Omental fat pad (tissue), 4 donors: ENCODE data around the gene SCARF1. TPM values are rescaled to one million over a fixed set of nuclear protein-coding genes. Genes with fewer than 3 reads are reported as not detected.
"Not testable (repeated sequence)": the region's sequence is repeated elsewhere in the genome, so short reads cannot be mapped to it uniquely, and the experiment has no call there.

Experiments used
- ATAC-seq: fragments of 150-250 bp; one replicate; pipeline ENCODE4 v1.9.1; 2016; ENCODE audit warnings: mild to moderate bottlenecking, moderate library complexity; ENCODE audit not compliant: low FRiP score
- DNase-seq: peaks from one replicate; pipeline ENCODE4 v3.0.0-alpha.2; 2019; ENCODE audit warnings: low spot score
- total RNA-seq, 4 donors: library from RNA; depleted of rRNA; stranded (reverse); fragments of >200 nt; gene quantifications; one replicate each; pipeline ENCODE4 v1.1.0, GENCODE V29; 2016
- TF ChIP-seq, protein P1 (sequence below), 3 donors: fragments of 450-650 bp; IDR thresholded peaks; one replicate each; pipeline ENCODE4 v1.5.1; 2016 to 2017; ENCODE audit warnings: antibody characterized with exemption in 3 of 3, mild to moderate bottlenecking in 3 of 3, moderate library complexity in 2 of 3

The SCARF1 gene
- total RNA-seq, 4 donors from 2014 or later, result 7.2 to 43.0 (median 18.8) TPM

DNA sequence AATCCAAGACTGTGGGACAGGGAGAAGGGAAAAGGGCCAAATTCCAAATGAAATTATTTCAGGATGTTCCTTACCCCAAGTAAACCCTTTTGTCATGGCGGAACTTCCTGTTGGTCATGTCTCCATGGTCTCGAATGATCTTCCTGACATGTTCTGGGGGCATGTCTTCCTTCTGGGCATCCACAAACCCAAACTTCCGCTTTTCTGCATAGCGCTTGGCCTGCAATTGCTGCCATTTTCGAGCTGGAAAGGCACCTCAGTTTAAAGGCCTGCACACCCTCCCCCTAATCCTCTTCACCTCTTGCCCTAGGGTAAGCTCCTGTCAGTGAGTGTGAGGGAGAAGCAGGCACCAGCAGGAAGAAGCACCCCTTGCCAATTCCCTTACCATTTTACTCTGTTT is 37.9 kb upstream of the SCARF1 start:
- no peak for DNase-seq
- ATAC-seq, result no peak
- TF ChIP-seq, protein P1, sequence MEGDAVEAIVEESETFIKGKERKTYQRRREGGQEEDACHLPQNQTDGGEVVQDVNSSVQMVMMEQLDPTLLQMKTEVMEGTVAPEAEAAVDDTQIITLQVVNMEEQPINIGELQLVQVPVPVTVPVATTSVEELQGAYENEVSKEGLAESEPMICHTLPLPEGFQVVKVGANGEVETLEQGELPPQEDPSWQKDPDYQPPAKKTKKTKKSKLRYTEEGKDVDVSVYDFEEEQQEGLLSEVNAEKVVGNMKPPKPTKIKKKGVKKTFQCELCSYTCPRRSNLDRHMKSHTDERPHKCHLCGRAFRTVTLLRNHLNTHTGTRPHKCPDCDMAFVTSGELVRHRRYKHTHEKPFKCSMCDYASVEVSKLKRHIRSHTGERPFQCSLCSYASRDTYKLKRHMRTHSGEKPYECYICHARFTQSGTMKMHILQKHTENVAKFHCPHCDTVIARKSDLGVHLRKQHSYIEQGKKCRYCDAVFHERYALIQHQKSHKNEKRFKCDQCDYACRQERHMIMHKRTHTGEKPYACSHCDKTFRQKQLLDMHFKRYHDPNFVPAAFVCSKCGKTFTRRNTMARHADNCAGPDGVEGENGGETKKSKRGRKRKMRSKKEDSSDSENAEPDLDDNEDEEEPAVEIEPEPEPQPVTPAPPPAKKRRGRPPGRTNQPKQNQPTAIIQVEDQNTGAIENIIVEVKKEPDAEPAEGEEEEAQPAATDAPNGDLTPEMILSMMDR (IDR thresholded peaks at IDR 0.05), result no peak

DNA sequence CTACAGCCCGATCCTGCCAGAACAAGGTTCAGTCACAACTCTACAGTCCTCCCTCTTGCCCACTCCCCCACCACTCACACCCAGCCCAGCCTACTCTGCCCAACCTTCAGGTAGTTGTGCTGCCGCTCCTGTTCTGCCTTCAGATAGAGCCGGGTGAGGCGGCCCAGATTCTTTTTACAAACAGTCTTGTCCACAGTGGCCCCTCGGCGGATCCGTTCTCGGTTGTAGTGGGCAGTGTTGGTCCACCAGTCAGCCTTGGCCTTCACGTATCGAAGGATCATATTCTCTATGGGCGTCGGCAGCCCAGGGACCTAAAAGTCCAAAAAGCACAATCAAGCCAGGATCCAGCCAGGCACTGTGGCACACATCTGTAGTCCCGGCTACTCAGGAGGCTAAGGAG is 30.9 kb upstream of the SCARF1 start:
- DNase-seq, result no peak
- TF ChIP-seq, protein P1 (IDR thresholded peaks at IDR 0.05), result no peak
- ATAC-seq, result no peak

DNA sequence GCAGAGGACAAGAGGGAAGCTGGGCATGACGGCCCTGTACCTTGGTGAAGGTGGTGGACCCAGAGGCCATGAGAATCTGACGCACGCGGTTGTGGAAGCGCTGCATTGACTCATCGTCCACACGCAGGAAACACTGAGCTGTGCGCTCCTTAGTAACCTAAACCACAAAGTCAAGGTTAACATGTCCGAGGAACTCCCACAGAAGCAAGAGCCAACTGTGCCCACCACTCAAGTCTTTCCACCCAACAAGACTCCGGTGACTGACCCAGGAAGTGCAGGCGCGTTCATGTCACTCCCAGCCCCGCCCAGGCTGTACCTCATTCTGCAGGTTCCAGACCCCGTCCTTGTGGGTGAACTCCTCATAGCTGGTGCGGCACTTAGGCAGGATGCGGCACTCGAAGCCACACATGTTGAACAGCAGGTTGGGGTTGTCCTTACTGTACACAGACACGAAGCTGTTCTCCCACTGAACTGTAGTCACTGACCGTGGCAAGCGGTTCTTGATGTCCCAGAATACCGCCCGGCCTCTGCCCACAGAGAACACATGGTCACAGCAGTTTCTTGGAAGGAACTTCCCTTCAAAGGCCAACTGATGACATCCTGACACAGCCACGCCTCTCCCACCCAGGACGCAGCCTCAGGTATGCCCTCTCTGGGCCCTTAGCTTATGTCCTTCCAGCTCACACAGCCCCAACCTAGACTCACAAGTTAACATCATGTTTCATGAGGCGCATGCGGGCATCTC is 27.7 kb upstream of the SCARF1 start:
- TF ChIP-seq, protein P1 (IDR thresholded peaks at IDR 0.05), result no peak
- no peak for DNase-seq
- ATAC-seq, result no peak

DNA sequence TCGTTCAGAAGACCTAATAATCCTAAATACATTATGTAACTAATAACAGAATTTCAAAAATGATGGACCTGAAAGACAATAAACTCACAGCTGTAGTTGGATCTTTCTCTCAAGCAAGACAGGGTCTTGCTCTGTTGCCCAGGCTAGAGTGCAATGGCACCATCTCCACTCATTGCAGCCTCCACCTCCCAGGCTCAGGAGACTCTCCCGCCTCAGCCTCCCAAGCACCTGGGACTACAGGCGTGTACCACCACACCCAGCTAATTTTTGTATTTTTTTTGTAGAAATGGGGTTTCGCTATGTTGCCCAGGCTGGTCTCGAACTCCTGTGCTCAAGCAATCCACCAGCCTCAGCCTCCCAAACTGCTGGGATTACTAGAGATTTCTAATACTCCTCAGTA is 18.4 kb upstream of the SCARF1 start:
- not testable (repeated sequence) for DNase-seq, ATAC-seq

DNA sequence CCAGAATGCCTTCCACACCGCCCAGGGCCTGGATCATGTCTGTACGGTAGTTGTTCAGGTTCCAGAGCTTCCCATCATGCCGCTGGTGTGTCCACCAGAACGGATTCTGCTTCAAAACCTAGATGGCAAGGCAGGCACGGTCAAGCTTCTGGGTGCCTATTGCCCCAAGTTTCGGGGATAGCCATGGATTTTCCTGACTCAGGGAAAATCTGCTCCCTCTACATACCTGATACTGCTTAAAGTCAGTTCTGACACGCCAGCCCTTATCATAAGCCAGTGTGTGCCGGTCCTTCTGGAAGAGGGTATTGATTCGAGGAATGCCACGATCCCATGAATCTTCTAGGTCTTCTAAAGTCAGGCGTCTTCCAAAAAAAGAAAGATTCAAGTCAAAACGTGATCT is 15.5 kb upstream of the SCARF1 start:
- TF ChIP-seq, protein P1 (IDR thresholded peaks at IDR 0.05), result no peak
- no peak for DNase-seq
- ATAC-seq, result no peak

DNA sequence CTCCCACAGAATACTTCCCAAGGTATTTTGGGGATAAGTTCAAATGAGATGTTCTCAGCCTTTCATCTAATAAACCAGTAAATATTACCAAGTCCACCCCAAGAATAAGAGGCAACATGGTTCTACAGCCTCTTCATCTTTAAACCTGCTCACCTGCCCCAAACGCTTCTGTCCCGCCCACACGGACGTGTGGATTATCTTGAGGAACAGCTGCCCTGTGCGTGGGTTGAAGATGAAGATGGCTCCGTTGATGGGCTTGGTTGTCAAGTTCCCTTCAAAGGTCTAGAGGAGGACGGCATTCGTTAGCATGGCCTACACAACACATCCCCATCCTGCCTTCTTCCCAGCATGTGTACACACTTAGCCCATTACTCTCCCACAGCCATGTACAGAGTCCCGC is 12.6 kb upstream of the SCARF1 start:
- TF ChIP-seq, protein P1 (IDR thresholded peaks at IDR 0.05), result no peak
- DNase-seq, result no peak
- no peak for ATAC-seq

DNA sequence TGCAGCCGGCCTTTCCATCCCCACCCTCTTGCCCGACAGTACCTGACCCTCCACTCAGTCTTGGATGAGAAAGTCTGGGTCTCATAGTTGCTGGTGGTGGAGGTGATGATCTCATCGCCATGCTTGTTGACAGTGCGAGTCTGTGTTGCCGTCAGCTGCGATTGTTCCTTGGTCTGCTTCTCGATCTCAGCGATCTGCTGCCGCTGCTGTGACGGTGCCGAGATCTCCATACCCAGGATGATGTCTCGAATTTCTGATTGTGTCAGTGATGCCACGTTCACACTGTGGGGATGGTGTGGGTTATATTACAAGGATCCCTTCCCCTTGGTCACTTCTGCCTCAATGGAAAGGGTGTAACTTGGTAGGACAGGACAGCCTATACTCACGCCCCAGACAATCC is 8.2 kb upstream of the SCARF1 start:
- ATAC-seq, result no peak
- DNase-seq, result no peak
- TF ChIP-seq, protein P1 (IDR thresholded peaks at IDR 0.05), result no peak

DNA sequence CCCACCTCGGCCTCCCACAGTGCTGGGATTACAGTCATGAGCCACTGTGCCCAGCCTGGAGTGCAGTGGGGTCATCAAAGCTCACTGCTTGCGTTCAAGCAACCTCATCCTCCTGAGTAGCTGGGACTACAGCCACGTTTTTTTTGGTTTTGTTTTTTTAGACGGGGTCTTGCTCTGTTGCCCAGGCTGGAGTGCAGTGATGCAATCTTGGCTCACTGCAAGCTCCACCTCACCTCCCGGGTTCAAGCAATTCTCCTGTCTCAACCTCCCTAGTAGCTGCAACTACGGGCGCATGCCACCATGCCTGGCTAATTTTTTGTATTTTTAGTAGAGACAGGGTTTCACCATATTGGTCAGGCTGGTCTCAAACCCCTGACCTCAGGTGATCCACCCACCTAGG is 7.3 kb upstream of the SCARF1 start:
- DNase-seq, result not testable (repeated sequence)

More for the DNA sequence above, 7.3 kb upstream of the SCARF1 start:
- not testable (repeated sequence) for ATAC-seq
